Neuronal stem cell (in vitro differentiated cells): ENCODE data around the gene OPRD1.

Experiments used
- DNase-seq: peaks from one replicate; pipeline ENCODE4 v3.0.0-alpha.2; 2013; ENCODE audit warnings: low spot score
- H2AFZ ChIP-seq: one replicate; pipeline ENCODE4 v1.6.1; 2013; ENCODE audit warnings: mild to moderate bottlenecking, low read length, inconsistent platforms
- H2AK5ac ChIP-seq: 2 replicates; pipeline ENCODE4 v1.6.1; 2013; ENCODE audit warnings: low read depth, mild to moderate bottlenecking, inconsistent platforms, low read length, moderate library complexity, mixed read lengths
- H2BK120ac ChIP-seq: 2 replicates; pipeline ENCODE4 v1.6.1; 2013; ENCODE audit warnings: low read depth, mild to moderate bottlenecking, inconsistent platforms, low read length, moderate library complexity, mixed read lengths
- H2BK12ac ChIP-seq: one replicate; pipeline ENCODE4 v1.6.1; 2013; ENCODE audit warnings: low read length, inconsistent platforms
- H2BK15ac ChIP-seq: 2 replicates; pipeline ENCODE4 v1.6.1; 2013; ENCODE audit warnings: mild to moderate bottlenecking, low read length, inconsistent platforms, mixed read lengths
- H2BK5ac ChIP-seq: one replicate; pipeline ENCODE4 v1.6.1; 2013; ENCODE audit warnings: inconsistent platforms, mild to moderate bottlenecking, low read length, moderate library complexity
- H3K14ac ChIP-seq: one replicate; pipeline ENCODE4 v1.6.1; 2013; ENCODE audit warnings: low read length, inconsistent platforms
- H3K18ac ChIP-seq: 2 replicates; pipeline ENCODE4 v1.6.1; 2013; ENCODE audit warnings: low read length, inconsistent platforms
- H3K23ac ChIP-seq: 2 replicates; pipeline ENCODE4 v1.6.1; 2013; ENCODE audit warnings: low read depth, mild to moderate bottlenecking, mixed read lengths, low read length, inconsistent platforms; ENCODE audit not compliant: poor library complexity
- H3K27ac ChIP-seq: replicated peaks from 3 replicates; pipeline ENCODE4 v1.5.1; 2013; ENCODE audit warnings: low read length, inconsistent platforms
- H3K27me3 ChIP-seq, 3 experiments: 2 replicates each; pipeline ENCODE4 v1.6.1; 2013; ENCODE audit warnings: low read length in 3 of 3, mild to moderate bottlenecking in 2 of 3, inconsistent platforms in 1 of 3, low read depth in 1 of 3, mixed read lengths in 1 of 3, moderate library complexity in 1 of 3; ENCODE audit not compliant: control insufficient read depth in 3 of 3, insufficient read depth in 3 of 3
- H3K36me3 ChIP-seq, 2 donors: replicated peaks in 1 of 2; 2 replicates each; pipeline ENCODE4 v1.6.1; 2013; ENCODE audit warnings: low read length in 2 of 2; ENCODE audit not compliant: control insufficient read depth in 2 of 2, insufficient read depth in 2 of 2
- H3K4ac ChIP-seq: 2 replicates; pipeline ENCODE4 v1.6.1; 2013; ENCODE audit warnings: inconsistent platforms, mild to moderate bottlenecking, low read length, moderate library complexity
- H3K4me1 ChIP-seq, 2 donors: 1 replicate in 1 of 2; 2 replicates in 1 of 2; pipeline ENCODE4 v1.6.1; 2013; ENCODE audit warnings: low read length in 2 of 2, low read depth in 1 of 2; ENCODE audit not compliant: control insufficient read depth in 2 of 2, insufficient read depth in 1 of 2
- H3K4me2 ChIP-seq: one replicate; pipeline ENCODE4 v1.6.1; 2013; ENCODE audit warnings: mild to moderate bottlenecking, low read length, inconsistent platforms; ENCODE audit not compliant: insufficient read depth, poor library complexity, severe bottlenecking
- H3K4me3 ChIP-seq, 2 donors: 2 replicates each; pipeline ENCODE4 v1.5.1; 2013; ENCODE audit warnings: low read length in 2 of 2, mild to moderate bottlenecking in 2 of 2, inconsistent platforms in 1 of 2, moderate library complexity in 1 of 2
- H3K79me1 ChIP-seq: one replicate; pipeline ENCODE4 v1.6.1; 2013; ENCODE audit warnings: low read depth, mild to moderate bottlenecking, inconsistent platforms, low read length, moderate library complexity
- H3K9ac ChIP-seq: one replicate; pipeline ENCODE4 v1.6.1; 2013; ENCODE audit warnings: mild to moderate bottlenecking, low read depth, low read length, inconsistent platforms; ENCODE audit not compliant: poor library complexity
- H3K9me3 ChIP-seq, 2 donors: replicated peaks in 1 of 2; 2 replicates each; pipeline versions ENCODE3 to v1.6.1; 2013; ENCODE audit warnings: low read length in 2 of 2, mild to moderate bottlenecking in 2 of 2, inconsistent platforms in 1 of 2, low read depth in 1 of 2, mixed read lengths in 1 of 2, moderate library complexity in 1 of 2; ENCODE audit not compliant: control insufficient read depth in 2 of 2, insufficient read depth in 1 of 2
- H4K8ac ChIP-seq: one replicate; pipeline ENCODE4 v1.6.1; 2013; ENCODE audit warnings: low read depth, mild to moderate bottlenecking, inconsistent platforms, low read length, moderate library complexity
- H4K91ac ChIP-seq: one replicate; pipeline ENCODE4 v1.6.1; 2013; ENCODE audit warnings: low read length, low read depth, mild to moderate bottlenecking, inconsistent platforms; ENCODE audit not compliant: poor library complexity
- WGBS, 2 donors: extraction: QIAGEN DNeasy Blood & Tissue Kit; methylation state at CpG; one replicate each; pipeline ENCODE4 v1.1.7; 2013; ENCODE audit warnings: missing lambda C conversion rate in 2 of 2, mixed read lengths in 1 of 2; ENCODE audit not compliant: insufficient read length in 2 of 2, insufficient replicate concordance in 1 of 2; ENCODE audit errors: extremely low coverage in 2 of 2; 5-methylcytosine and 5-hydroxymethylcytosine counted together

OPRD1 gene

GRCh38 chr1:28865997-28866650 is 54.2 kb downstream of the OPRD1 start:
- no peaks in the 10 kb centered on the region for H3K79me1 ChIP-seq
- no peak for DNase-seq
- H2BK15ac ChIP-seq: no peak overlapping the region
- no peak overlapping the region for H4K8ac ChIP-seq
- H3K18ac ChIP-seq: peak overlapping the region; percentile 15
- no peaks in the 10 kb centered on the region for H3K9me3 ChIP-seq
- no CpG with 5 or more reads among the region's 10 CpGs for WGBS, 2 donors
- peaks cover 15 to 19% of the 10 kb centered on the region in 2 donors for H3K4me1 ChIP-seq
- no peak overlapping the region for H2BK120ac ChIP-seq
- H3K27ac ChIP-seq: no peak overlapping the region
- H3K36me3 ChIP-seq: no peaks in the 10 kb centered on the region
- peaks cover 0 to 12% (median 0%) of the 10 kb centered on the region in 3 experiments for H3K27me3 ChIP-seq
- H2AK5ac ChIP-seq: no peak overlapping the region
- peak overlapping the region; percentile 49 for H2AFZ ChIP-seq
- H3K23ac ChIP-seq: no peak overlapping the region
- H2BK5ac ChIP-seq: no peak overlapping the region
- no peak overlapping the region for H3K4me3 ChIP-seq
- H3K4me2 ChIP-seq: no peak overlapping the region
- no peak overlapping the region for H2BK12ac ChIP-seq
- H4K91ac ChIP-seq: peak overlapping the region; percentile 96
- no peak overlapping the region for H3K4ac ChIP-seq
- H3K9ac ChIP-seq: no peak overlapping the region
- no peak overlapping the region for H3K14ac ChIP-seq

GRCh38 chr1:28867850-28868249 is 55.9 kb downstream of the OPRD1 start:
- H2BK15ac ChIP-seq: no peak overlapping the region
- H4K8ac ChIP-seq: no peak overlapping the region
- no peak overlapping the region for H3K4me3 ChIP-seq
- no peak overlapping the region for H3K27ac ChIP-seq
- H2BK120ac ChIP-seq: no peak overlapping the region
- H2AK5ac ChIP-seq: no peak overlapping the region
- H2BK5ac ChIP-seq: no peak overlapping the region
- no peak overlapping the region for H3K14ac ChIP-seq
- H3K4me2 ChIP-seq: no peak overlapping the region
- H3K4ac ChIP-seq: no peak overlapping the region
- H2BK12ac ChIP-seq: no peak overlapping the region
- peaks cover 15 to 19% of the 10 kb centered on the region in 2 donors for H3K4me1 ChIP-seq
- no peak overlapping the region for H4K91ac ChIP-seq
- H3K79me1 ChIP-seq: no peaks in the 10 kb centered on the region
- no peak overlapping the region for H2AFZ ChIP-seq
- no peaks in the 10 kb centered on the region for H3K9me3 ChIP-seq
- H3K18ac ChIP-seq: no peak overlapping the region
- DNase-seq: no peak
- WGBS, 2 donors: no CpG with 5 or more reads among the region's 3 CpGs
- no peak overlapping the region for H3K9ac ChIP-seq
- H3K23ac ChIP-seq: no peak overlapping the region
- H3K36me3 ChIP-seq: no peaks in the 10 kb centered on the region
- H3K27me3 ChIP-seq: peaks cover 0 to 10% (median 0%) of the 10 kb centered on the region in 3 experiments

GRCh38 chr1:28869952-28870351 is 58.0 kb downstream of the OPRD1 start:
- no peaks in the 10 kb centered on the region for H3K9me3 ChIP-seq
- H2AFZ ChIP-seq: no peak overlapping the region
- H2AK5ac ChIP-seq: no peak overlapping the region
- H4K91ac ChIP-seq: no peak overlapping the region
- H2BK5ac ChIP-seq: no peak overlapping the region
- WGBS, 2 donors: no CpG with 5 or more reads among the region's 5 CpGs
- H3K4ac ChIP-seq: no peak overlapping the region
- peaks cover 10 to 14% of the 10 kb centered on the region in 2 donors for H3K4me1 ChIP-seq
- H3K4me2 ChIP-seq: no peak overlapping the region
- no peak overlapping the region for H2BK15ac ChIP-seq
- H3K9ac ChIP-seq: no peak overlapping the region
- no peak overlapping the region for H3K14ac ChIP-seq
- peaks cover 0 to 5% (median 0%) of the 10 kb centered on the region in 3 experiments for H3K27me3 ChIP-seq
- no peak overlapping the region for H3K18ac ChIP-seq
- H2BK120ac ChIP-seq: no peak overlapping the region
- H4K8ac ChIP-seq: no peak overlapping the region
- H2BK12ac ChIP-seq: no peak overlapping the region
- no peak overlapping the region for H3K27ac ChIP-seq
- H3K4me3 ChIP-seq: no peak overlapping the region
- H3K79me1 ChIP-seq: no peaks in the 10 kb centered on the region
- no peak overlapping the region for H3K23ac ChIP-seq
- no peaks in the 10 kb centered on the region for H3K36me3 ChIP-seq
- no peak for DNase-seq

- Histone ChIP-seq H4K8ac (no peak overlapping the region), H3K9ac (no peak overlapping the region), H2BK5ac (no peak overlapping the region), H2AFZ (no peak overlapping the region), H4K91ac (no peak overlapping the region), H2AK5ac (no peak overlapping the region), H3K9me3 (no peaks in the 10 kb centered on the region), H3K27ac (no peak overlapping the region), H3K4ac (no peak overlapping the region), H2BK12ac (no peak overlapping the region), H3K23ac (no peak overlapping the region), H2BK15ac (no peak overlapping the region), H3K14ac (no peak overlapping the region), H2BK120ac (peak overlapping the region; percentile 56), H3K4me1 (peaks cover 0 to 4% of the 10 kb centered on the region in 2 donors), H3K4me2 (no peak overlapping the region), H3K18ac (no peak overlapping the region), H3K4me3 (no peak overlapping the region), H3K36me3 (no peaks in the 10 kb centered on the region), H3K27me3 (peaks cover 0 to 5% (median 0%) of the 10 kb centered on the region in 3 experiments), H3K79me1 (no peaks in the 10 kb centered on the region)
- WGBS, 2 donors: no CpG with 5 or more reads among the region's 12 CpGs
- no peak for DNase-seq
Measured at GRCh38 chr1:28871631-28872401, 59.8 kb downstream of the OPRD1 start.
